MM.1S (cell line): ENCODE data around the gene RRP12.

Experiments used
- DNase-seq: peaks from one replicate; pipeline ENCODE4 v3.0.0-alpha.2; 2015
- H2AFZ ChIP-seq: fragments of 300-600 bp; sonication (generic); 2 replicates; pipeline ENCODE4 v1.6.0; 2016; ENCODE audit warnings: antibody characterized with exemption, low read length
- H3F3A ChIP-seq: fragments of 300-600 bp; sonication (generic); 2 replicates; pipeline ENCODE4 v1.6.1; 2016; ENCODE audit warnings: mild to moderate bottlenecking, antibody characterized with exemption, low read length, moderate library complexity, mixed read lengths; ENCODE audit not compliant: insufficient read depth
- H3K27ac ChIP-seq: fragments of 300-600 bp; sonication (generic); 2 replicates; pipeline ENCODE4 v1.5.1; 2016; ENCODE audit warnings: mild to moderate bottlenecking, low read length
- H3K27me3 ChIP-seq: fragments of 300-600 bp; sonication (generic); replicated peaks from 2 replicates; pipeline ENCODE4 v1.6.0; 2016; ENCODE audit warnings: low read length; ENCODE audit not compliant: insufficient read depth
- H3K36me3 ChIP-seq: fragments of 300-600 bp; sonication (generic); replicated peaks from 2 replicates; pipeline ENCODE4 v1.6.1; 2016; ENCODE audit warnings: mild to moderate bottlenecking, low read length, mixed read lengths; ENCODE audit not compliant: insufficient read depth
- H3K4me1 ChIP-seq: fragments of 300-600 bp; sonication (generic); 2 replicates; pipeline ENCODE4 v1.6.1; 2016; ENCODE audit warnings: low read length, mixed read lengths
- H3K4me2 ChIP-seq: fragments of 300-600 bp; sonication (generic); 2 replicates; pipeline ENCODE4 v1.6.0; 2016; ENCODE audit warnings: low read depth, low read length
- H3K4me3 ChIP-seq: fragments of 300-600 bp; sonication (generic); 2 replicates; pipeline ENCODE4 v1.5.1; 2016; ENCODE audit warnings: low read length, mixed read lengths
- H3K79me2 ChIP-seq: fragments of 300-600 bp; sonication (generic); 2 replicates; pipeline ENCODE4 v1.6.1; 2016; ENCODE audit warnings: mixed run types, low read length, mixed read lengths
- H3K9ac ChIP-seq: fragments of 300-600 bp; sonication (generic); 2 replicates; pipeline ENCODE4 v1.6.1; 2016; ENCODE audit warnings: low read length, mixed read lengths
- H3K9me2 ChIP-seq: fragments of 300-600 bp; sonication (generic); replicated peaks from 2 replicates; pipeline ENCODE4 v1.6.1; 2016; ENCODE audit warnings: mild to moderate bottlenecking, low read length, mixed read lengths; ENCODE audit not compliant: insufficient read depth
- H3K9me3 ChIP-seq: fragments of 300-600 bp; sonication (generic); replicated peaks from 2 replicates; pipeline ENCODE4 v1.6.1; 2016; ENCODE audit warnings: mild to moderate bottlenecking, low read length, mixed read lengths; ENCODE audit not compliant: insufficient read depth
- H4K20me1 ChIP-seq: fragments of 300-600 bp; sonication (generic); 2 replicates; pipeline ENCODE4 v1.6.1; 2016; ENCODE audit warnings: mild to moderate bottlenecking, low read length, moderate library complexity, mixed read lengths; ENCODE audit not compliant: insufficient read depth
- CTCF ChIP-seq: fragments of 300-600 bp; sonication (generic); IDR thresholded peaks from 2 replicates; pipeline ENCODE4 v1.5.1; 2016; ENCODE audit warnings: antibody characterized with exemption, low read length, mixed read lengths
- EZH2 ChIP-seq: fragments of 300-600 bp; sonication (generic); optimal IDR thresholded peaks from 2 replicates; pipeline ENCODE3; 2017; ENCODE audit warnings: low read depth, mild to moderate bottlenecking, antibody characterized with exemption, low read length, mixed read lengths
- EZH2phosphoT487 ChIP-seq: fragments of 300-600 bp; sonication (generic); IDR thresholded peaks from 2 replicates; pipeline ENCODE4 v1.6.1; 2018; ENCODE audit warnings: antibody characterized with exemption, low read length

RRP12 gene

DNA sequence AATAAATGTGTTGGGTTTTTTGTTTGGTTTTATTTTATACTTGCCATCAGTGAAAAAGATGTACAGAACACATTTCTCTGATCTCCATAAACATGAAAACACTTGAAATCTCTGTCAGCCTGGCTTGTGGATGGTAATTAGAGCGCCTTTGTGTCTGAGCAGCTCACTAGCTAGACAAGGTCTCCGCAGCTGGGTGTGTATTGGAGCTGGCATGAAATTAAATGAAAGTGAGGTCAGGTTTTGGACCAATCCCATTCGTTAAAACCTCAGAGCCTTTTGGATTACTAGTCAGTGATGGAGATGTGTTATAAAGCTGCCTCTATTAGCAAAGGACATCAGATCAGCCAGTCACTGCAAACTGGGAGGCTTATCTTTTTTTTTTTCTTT lies 79.3 kb downstream of the RRP12 start:
- no peak overlapping the region for H3K4me3 ChIP-seq

GRCh38 chr10:97321032-97321803 lies 79.9 kb downstream of the RRP12 start:
- no peaks in the 10 kb centered on the region for H3K27me3 ChIP-seq
- no peak overlapping the region for H3K27ac ChIP-seq
- H3K9me2 ChIP-seq, result no peaks in the 10 kb centered on the region
- H3K36me3 ChIP-seq, result no peaks in the 10 kb centered on the region
- peak overlapping the region; percentile 98 for H3K4me2 ChIP-seq
- H4K20me1 ChIP-seq, result no peaks in the 10 kb centered on the region
- peak overlapping the region; percentile 55; the same call in 1 of the 2 replicates for H3K9ac ChIP-seq
- H3K4me1 ChIP-seq, result 0 out of 2 replicates have a peak, but pooled peaks cover 5% of the 10 kb centered on the region
- peak overlapping the region; percentile 96 for H2AFZ ChIP-seq
- no peaks in the 10 kb centered on the region for H3K9me3 ChIP-seq
- no peak for DNase-seq
- H3K79me2 ChIP-seq, result no peaks in the 10 kb centered on the region
- TF ChIP-seq EZH2 (no peak), EZH2phosphoT487 (no peak), CTCF (no peak)
- H3K4me3 ChIP-seq, result peak overlapping the region; percentile 71
- peaks cover 9% of the 10 kb centered on the region; the same call in 1 of the 2 replicates for H3F3A ChIP-seq

More for the DNA sequence above, 79.3 kb downstream of the RRP12 start:
- Histone ChIP-seq H3K79me2 (no peaks in the 10 kb centered on the region), H3F3A (peaks cover 9% of the 10 kb centered on the region; the same call in 1 of the 2 replicates), H3K4me1 (0 out of 2 replicates have a peak, but pooled peaks cover 5% of the 10 kb centered on the region), H3K36me3 (no peaks in the 10 kb centered on the region), H3K9me2 (no peaks in the 10 kb centered on the region), H3K27ac (no peak overlapping the region), H3K9ac (no peak overlapping the region), H3K9me3 (no peaks in the 10 kb centered on the region), H3K27me3 (no peaks in the 10 kb centered on the region), H2AFZ (no peak overlapping the region), H4K20me1 (no peaks in the 10 kb centered on the region), H3K4me2 (peak overlapping the region; percentile 98; the same call in 1 of the 2 replicates)
- no peak for DNase-seq
- TF ChIP-seq EZH2, result no peak
- TF ChIP-seq EZH2phosphoT487, result no peak
- TF ChIP-seq CTCF, result no peak

GRCh38 chr10:97320480-97321031 lies 80.6 kb downstream of the RRP12 start:
- no peak for DNase-seq
- Histone ChIP-seq H3K4me1 (0 out of 2 replicates have a peak, but pooled peaks cover 5% of the 10 kb centered on the region), H3K4me2 (peak overlapping the region; percentile 98), H3F3A (peaks cover 9% of the 10 kb centered on the region; the same call in 1 of the 2 replicates), H3K4me3 (peak overlapping the region; percentile 71), H4K20me1 (no peaks in the 10 kb centered on the region), H3K9ac (peak overlapping the region; percentile 55; the same call in 1 of the 2 replicates), H3K27me3 (no peaks in the 10 kb centered on the region), H3K9me2 (no peaks in the 10 kb centered on the region), H3K79me2 (no peaks in the 10 kb centered on the region), H3K27ac (no peak overlapping the region), H3K36me3 (no peaks in the 10 kb centered on the region), H2AFZ (peak overlapping the region; percentile 96), H3K9me3 (no peaks in the 10 kb centered on the region)
- no peak for TF ChIP-seq EZH2
- no peak for TF ChIP-seq EZH2phosphoT487
- TF ChIP-seq CTCF, result no peak; the same call in 1 of the 2 replicates
